Activated T-helper 1 cell treated with anti-CD3 and anti-CD28 coated beads, Interleukin-12 subunit alpha, Interleukin-12 subunit beta, Interleukin-2, Interleukin-4 antibody, amounts not matched to agents 30 ng/mL and 10 ng/mL and 1 ng/mL, durations not matched to agents 14 hours and 24 hours and 36 hours (primary cell): Measurements from ENCODE around the gene NSUN2. TPM values are rescaled to one million over a fixed set of nuclear protein-coding genes. Genes with fewer than 3 reads are reported as not detected.
"Not testable (repeated sequence)": the region's sequence is repeated elsewhere in the genome, so short reads cannot be mapped to it uniquely, and the experiment has no call there.

Experiments
- DNase-seq: peaks from one replicate; pipeline ENCODE4 v3.0.0; 2021; ENCODE audit warnings: low spot score
- H3K27ac Mint-ChIP-seq: one replicate; pipeline ENCODE4 v1.8.0; 2021; ENCODE audit warnings: mild to moderate bottlenecking, mixed read lengths
- H3K27me3 Mint-ChIP-seq: one replicate; pipeline ENCODE4 v1.8.0; 2022; ENCODE audit warnings: mild to moderate bottlenecking, moderate library complexity, mixed read lengths; ENCODE audit not compliant: insufficient read depth
- H3K36me3 Mint-ChIP-seq: one replicate; pipeline ENCODE4 v1.8.0; 2021; ENCODE audit warnings: low read depth, mixed read lengths
- H3K4me1 Mint-ChIP-seq: one replicate; pipeline ENCODE4 v1.8.0; 2021; ENCODE audit warnings: low read depth, mixed read lengths
- H3K4me3 Mint-ChIP-seq: one replicate; pipeline ENCODE4 v1.8.0; 2021; ENCODE audit warnings: mild to moderate bottlenecking, moderate library complexity, mixed read lengths
- H3K9me3 Mint-ChIP-seq: one replicate; pipeline ENCODE4 v1.8.0; 2021; ENCODE audit warnings: mixed read lengths
- intact Hi-C: fragments of 100-400 bp; cut with micrococcal nuclease; formaldehyde crosslinking; loops from one replicate; pipeline ENCODE4 v1.15.1; 2024
- total RNA-seq: library from RNA; stranded (reverse); gene quantifications from 2 replicates; pipeline ENCODE4 v1.2.3, GENCODE V29; 2022

Gene NSUN2
- total RNA-seq, 1 donor from 2014 or later: 146 TPM

GRCh38 chr5:6666762-6667161 lies 33.9 kb upstream of the NSUN2 start:
- no peaks in the 10 kb centered on the region for H3K27me3 Mint-ChIP-seq
- DNase-seq: no peak
- no peak overlapping the region for H3K27ac Mint-ChIP-seq
- peaks cover 13% of the 10 kb centered on the region for H3K36me3 Mint-ChIP-seq
- intact Hi-C loops: no loop called here
- no peak overlapping the region for H3K4me3 Mint-ChIP-seq
- H3K9me3 Mint-ChIP-seq: no peaks in the 10 kb centered on the region
- no peaks in the 10 kb centered on the region for H3K4me1 Mint-ChIP-seq

- Mint-ChIP-seq H3K27ac (no peak overlapping the region), H3K4me1 (peaks cover 11% of the 10 kb centered on the region)
These were observed 27.8 kb upstream of the NSUN2 start for GRCh38 chr5:6660688-6661087.

GRCh38 chr5:6659941-6660684 lies 27.3 kb upstream of the NSUN2 start:
- DNase-seq: no peak
- Mint-ChIP-seq H3K27me3 (no peaks in the 10 kb centered on the region), H3K4me3 (no peak overlapping the region), H3K4me1 (peaks cover 11% of the 10 kb centered on the region), H3K36me3 (peaks cover 30% of the 10 kb centered on the region), H3K9me3 (peaks cover 22% of the 10 kb centered on the region), H3K27ac (no peak overlapping the region)
- intact Hi-C loops: no loop called here

More at GRCh38 chr5:6660688-6661087, 27.8 kb upstream of the NSUN2 start:
- Mint-ChIP-seq H3K4me3 (no peak overlapping the region), H3K36me3 (peaks cover 24% of the 10 kb centered on the region), H3K9me3 (peaks cover 17% of the 10 kb centered on the region), H3K27me3 (no peaks in the 10 kb centered on the region)
- DNase-seq: no peak
- intact Hi-C loops: no loop called here

- Mint-ChIP-seq H3K4me3 (no peak overlapping the region), H3K9me3 (peaks cover 23% of the 10 kb centered on the region), H3K4me1 (peaks cover 11% of the 10 kb centered on the region), H3K27ac (no peak overlapping the region), H3K27me3 (no peaks in the 10 kb centered on the region), H3K36me3 (peaks cover 37% of the 10 kb centered on the region)
- intact Hi-C loops: no loop called here
- no peak for DNase-seq
These were observed 23.8 kb upstream of the NSUN2 start for GRCh38 chr5:6656680-6657079.

- DNase-seq: no peak
- Mint-ChIP-seq H3K27me3 (no peaks in the 10 kb centered on the region), H3K4me1 (peaks cover 8% of the 10 kb centered on the region), H3K9me3 (peaks cover 23% of the 10 kb centered on the region), H3K36me3 (peaks cover 34% of the 10 kb centered on the region), H3K4me3 (no peak overlapping the region), H3K27ac (no peak overlapping the region)
- intact Hi-C loops: no loop called here
These were observed 22.6 kb upstream of the NSUN2 start for GRCh38 chr5:6655432-6655831.

GRCh38 chr5:6652025-6652424 lies 19.2 kb upstream of the NSUN2 start:
- DNase-seq: no peak
- no peak overlapping the region for H3K4me3 Mint-ChIP-seq
- H3K27ac Mint-ChIP-seq: no peak overlapping the region
- H3K36me3 Mint-ChIP-seq: peaks cover 30% of the 10 kb centered on the region
- intact Hi-C loops: no loop called here
- H3K27me3 Mint-ChIP-seq: no peaks in the 10 kb centered on the region
- peaks cover 22% of the 10 kb centered on the region for H3K9me3 Mint-ChIP-seq
- H3K4me1 Mint-ChIP-seq: peaks cover 5% of the 10 kb centered on the region

GRCh38 chr5:6649681-6650080 lies 16.8 kb upstream of the NSUN2 start:
- intact Hi-C loops: no loop called here
- H3K9me3 Mint-ChIP-seq: peaks cover 3% of the 10 kb centered on the region
- no peak overlapping the region for H3K4me3 Mint-ChIP-seq
- peaks cover 4% of the 10 kb centered on the region for H3K27me3 Mint-ChIP-seq
- H3K36me3 Mint-ChIP-seq: peaks cover 16% of the 10 kb centered on the region
- H3K27ac Mint-ChIP-seq: no peak overlapping the region
- no peak for DNase-seq
- H3K4me1 Mint-ChIP-seq: peaks cover 5% of the 10 kb centered on the region

- Mint-ChIP-seq H3K4me1 (peaks cover 5% of the 10 kb centered on the region), H3K27ac (no peak overlapping the region), H3K36me3 (peaks cover 19% of the 10 kb centered on the region), H3K27me3 (peaks cover 4% of the 10 kb centered on the region), H3K4me3 (no peak overlapping the region), H3K9me3 (peaks cover 3% of the 10 kb centered on the region)
- intact Hi-C loops: no loop called here
- no peak for DNase-seq
These were observed 16.3 kb upstream of the NSUN2 start for GRCh38 chr5:6649186-6649585.

- DNase-seq, H3K27me3 Mint-ChIP-seq, H3K4me3 Mint-ChIP-seq, H3K9me3 Mint-ChIP-seq, H3K4me1 Mint-ChIP-seq, H3K27ac Mint-ChIP-seq, intact Hi-C loops: not testable (repeated sequence)
- H3K36me3 Mint-ChIP-seq: peaks cover 15% of the 10 kb centered on the region
These were observed 12.9 kb upstream of the NSUN2 start for GRCh38 chr5:6645571-6646362.

GRCh38 chr5:6644794-6645241 lies 12.0 kb upstream of the NSUN2 start:
- peaks cover 4% of the 10 kb centered on the region for H3K27me3 Mint-ChIP-seq
- H3K36me3 Mint-ChIP-seq: peaks cover 13% of the 10 kb centered on the region
- no peak overlapping the region for H3K27ac Mint-ChIP-seq
- H3K4me1 Mint-ChIP-seq: peaks cover 2% of the 10 kb centered on the region
- peaks cover 1% of the 10 kb centered on the region for H3K9me3 Mint-ChIP-seq
- no peak overlapping the region for H3K4me3 Mint-ChIP-seq
- DNase-seq: no peak
- intact Hi-C loops: no loop called here

- intact Hi-C loops: no loop called here
- Mint-ChIP-seq H3K27ac (no peak overlapping the region), H3K4me3 (no peak overlapping the region), H3K9me3 (no peaks in the 10 kb centered on the region), H3K4me1 (no peaks in the 10 kb centered on the region), H3K36me3 (peaks cover 11% of the 10 kb centered on the region), H3K27me3 (peaks cover 4% of the 10 kb centered on the region)
- no peak for DNase-seq
These were observed 9.8 kb upstream of the NSUN2 start for GRCh38 chr5:6642655-6643054.

- intact Hi-C loops: no loop called here
- peaks cover 20% of the 10 kb centered on the region for H3K4me1 Mint-ChIP-seq
- H3K36me3 Mint-ChIP-seq: peaks cover 1% of the 10 kb centered on the region
- H3K4me3 Mint-ChIP-seq: no peak overlapping the region
- H3K9me3 Mint-ChIP-seq: no peaks in the 10 kb centered on the region
- no peak overlapping the region for H3K27ac Mint-ChIP-seq
- DNase-seq: no peak
- no peaks in the 10 kb centered on the region for H3K27me3 Mint-ChIP-seq
These were observed 5.4 kb upstream of the NSUN2 start for GRCh38 chr5:6638236-6638635.

GRCh38 chr5:6637590-6637989 lies 4.7 kb upstream of the NSUN2 start:
- Mint-ChIP-seq H3K36me3 (peaks cover 1% of the 10 kb centered on the region), H3K27ac (no peak overlapping the region), H3K4me1 (peaks cover 20% of the 10 kb centered on the region), H3K9me3 (no peaks in the 10 kb centered on the region), H3K4me3 (no peak overlapping the region), H3K27me3 (no peaks in the 10 kb centered on the region)
- intact Hi-C loops: no loop called here
- no peak for DNase-seq
